Fibroblast of villous mesenchyme (primary cell): Measurements from ENCODE around the gene ACAP3. TPM values are rescaled to one million over a fixed set of nuclear protein-coding genes. Genes with fewer than 3 reads are reported as not detected.
"Not testable (repeated sequence)": the region's sequence is repeated elsewhere in the genome, so short reads cannot be mapped to it uniquely, and the experiment has no call there.

ENCODE experiments used
- DNase-seq: peaks from one replicate; pipeline ENCODE4 v3.0.0-alpha.2; 2010; ENCODE audit warnings: low read depth
- H3K4me3 ChIP-seq: 2 replicates; pipeline ENCODE4 v1.5.1; 2011; ENCODE audit warnings: low read depth, mild to moderate bottlenecking, low read length
- total RNA-seq: library from RNA; depleted of rRNA; stranded (reverse); fragments of >200 nt; gene quantifications from 2 replicates; pipeline ENCODE4 v1.2.3, GENCODE V29; 2012
- TF ChIP-seq, protein P1 (sequence below): IDR thresholded peaks from 2 replicates; pipeline ENCODE4 v1.5.1; 2012; ENCODE audit warnings: low read depth, mild to moderate bottlenecking, low read length; ENCODE audit not compliant: insufficient read depth

The ACAP3 gene
- total RNA-seq, 1 donor = 43.2 TPM

DNA sequence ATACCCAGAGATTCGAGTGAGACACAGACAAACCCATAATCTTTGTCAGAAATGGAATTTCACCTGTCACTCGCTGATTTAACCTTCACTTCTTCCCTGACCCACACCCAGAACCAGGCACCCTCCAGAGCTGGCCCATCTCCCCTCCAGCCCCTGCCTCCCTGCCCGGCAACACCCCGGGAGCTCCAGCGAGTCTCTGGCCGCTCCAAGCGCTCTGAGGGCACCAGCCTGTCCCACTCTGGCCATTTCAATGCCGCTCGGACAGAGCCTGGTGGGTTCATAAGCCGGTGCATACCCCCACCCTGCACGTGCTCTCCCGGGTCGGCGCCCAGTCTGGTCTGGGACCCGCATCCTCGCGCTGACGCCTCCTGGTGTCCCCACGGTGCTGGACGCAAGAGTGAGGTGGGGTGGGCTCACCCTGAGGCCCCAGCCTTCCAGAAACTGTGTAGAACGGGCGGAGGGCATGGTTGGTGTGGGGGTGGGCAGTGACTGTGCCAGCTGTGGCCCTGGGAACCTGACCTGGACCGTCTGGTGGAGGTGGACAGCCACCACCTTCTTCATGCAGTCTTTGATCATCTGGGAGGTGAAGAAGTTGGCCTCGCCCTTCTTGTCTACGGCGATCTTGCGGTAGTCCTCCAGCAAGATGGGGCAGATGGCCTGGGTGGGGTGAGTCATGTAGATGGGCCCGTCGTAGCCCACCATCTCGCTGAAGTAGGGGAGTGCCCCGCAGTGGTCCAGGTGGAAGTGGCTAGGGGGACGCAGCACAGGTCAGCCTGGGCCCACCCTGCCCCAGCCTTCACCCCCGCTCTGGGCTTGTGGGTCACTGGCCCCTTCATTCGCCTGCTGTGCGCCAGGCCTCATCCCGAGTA, 11.3 kb upstream of the ACAP3 start:
- H3K4me3 ChIP-seq = no peak overlapping the region
- TF ChIP-seq, protein P1, sequence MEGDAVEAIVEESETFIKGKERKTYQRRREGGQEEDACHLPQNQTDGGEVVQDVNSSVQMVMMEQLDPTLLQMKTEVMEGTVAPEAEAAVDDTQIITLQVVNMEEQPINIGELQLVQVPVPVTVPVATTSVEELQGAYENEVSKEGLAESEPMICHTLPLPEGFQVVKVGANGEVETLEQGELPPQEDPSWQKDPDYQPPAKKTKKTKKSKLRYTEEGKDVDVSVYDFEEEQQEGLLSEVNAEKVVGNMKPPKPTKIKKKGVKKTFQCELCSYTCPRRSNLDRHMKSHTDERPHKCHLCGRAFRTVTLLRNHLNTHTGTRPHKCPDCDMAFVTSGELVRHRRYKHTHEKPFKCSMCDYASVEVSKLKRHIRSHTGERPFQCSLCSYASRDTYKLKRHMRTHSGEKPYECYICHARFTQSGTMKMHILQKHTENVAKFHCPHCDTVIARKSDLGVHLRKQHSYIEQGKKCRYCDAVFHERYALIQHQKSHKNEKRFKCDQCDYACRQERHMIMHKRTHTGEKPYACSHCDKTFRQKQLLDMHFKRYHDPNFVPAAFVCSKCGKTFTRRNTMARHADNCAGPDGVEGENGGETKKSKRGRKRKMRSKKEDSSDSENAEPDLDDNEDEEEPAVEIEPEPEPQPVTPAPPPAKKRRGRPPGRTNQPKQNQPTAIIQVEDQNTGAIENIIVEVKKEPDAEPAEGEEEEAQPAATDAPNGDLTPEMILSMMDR = no peak
- DNase-seq = no peak

DNA sequence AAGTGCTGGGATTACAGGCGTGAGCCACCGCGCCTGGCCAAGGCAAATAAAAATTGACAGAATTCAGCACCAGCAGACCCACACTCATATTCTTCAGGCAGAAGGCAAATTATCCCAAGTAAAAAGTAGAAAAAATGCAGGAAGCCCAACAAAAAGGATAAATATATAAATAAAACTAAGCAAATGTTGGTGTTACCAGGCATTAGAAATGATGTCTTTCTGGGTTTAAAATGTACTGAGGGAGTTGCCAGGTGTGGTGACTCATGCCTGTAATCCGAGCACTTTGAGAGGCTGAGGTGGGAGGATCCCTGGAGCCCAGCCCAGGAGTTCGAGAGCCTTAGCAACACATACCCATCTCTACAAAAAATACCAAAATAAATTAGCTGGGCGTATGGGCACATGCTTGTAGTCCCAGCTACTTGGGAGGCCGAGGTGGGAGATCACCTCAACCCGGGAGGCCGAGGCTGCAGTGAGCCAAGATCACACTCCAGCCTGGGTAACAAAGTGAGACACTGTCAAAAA, 10.5 kb upstream of the ACAP3 start:
- TF ChIP-seq, protein P1 = no peak
- no peak overlapping the region for H3K4me3 ChIP-seq
- peak; percentile 93 for DNase-seq

GRCh38 chr1:1317420-1317819, 9.7 kb upstream of the ACAP3 start:
- DNase-seq = no peak
- TF ChIP-seq, protein P1 = no peak

GRCh38 chr1:1316199-1316598, 8.5 kb upstream of the ACAP3 start:
- not testable (repeated sequence) for DNase-seq, H3K4me3 ChIP-seq

More at GRCh38 chr1:1317420-1317819, 9.7 kb upstream of the ACAP3 start:
- H3K4me3 ChIP-seq = no peak overlapping the region

GRCh38 chr1:1315435-1315954, 7.8 kb upstream of the ACAP3 start:
- TF ChIP-seq, protein P1 = no peak
- H3K4me3 ChIP-seq = no peak overlapping the region
- no peak for DNase-seq

DNA sequence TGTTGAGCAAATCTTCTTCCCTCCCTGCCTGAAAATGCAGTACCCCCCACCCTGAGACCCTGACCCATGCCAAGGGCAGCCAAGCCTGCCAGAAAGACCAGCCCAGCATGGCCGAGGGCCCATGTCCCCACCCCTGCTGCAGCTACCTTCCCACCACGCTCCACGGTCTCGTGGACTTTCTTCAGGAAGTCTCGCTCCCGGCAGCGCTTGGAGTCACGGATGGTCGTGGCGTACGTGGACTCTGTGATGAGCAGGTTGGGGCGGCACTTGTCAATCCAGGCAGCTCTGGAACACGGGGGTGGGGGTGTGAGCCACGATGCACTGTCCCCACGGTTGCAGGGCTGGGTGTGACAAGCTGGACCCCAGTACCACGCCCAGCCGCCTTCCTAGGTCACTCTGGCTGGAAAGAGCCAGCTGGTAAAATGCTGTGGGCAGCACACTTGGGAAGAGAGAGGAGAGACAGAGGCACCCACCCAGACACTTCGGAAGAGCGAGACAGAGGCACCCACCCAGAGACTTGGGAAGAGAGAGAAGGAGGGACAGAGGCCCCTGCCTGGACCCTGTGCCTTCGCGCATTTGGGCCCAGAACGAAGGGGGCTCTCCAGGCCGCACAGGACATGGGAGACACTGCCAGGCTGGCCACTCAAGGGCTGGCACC, 7.1 kb upstream of the ACAP3 start:
- H3K4me3 ChIP-seq = no peak overlapping the region
- TF ChIP-seq, protein P1 = no peak
- DNase-seq = no peak

DNA sequence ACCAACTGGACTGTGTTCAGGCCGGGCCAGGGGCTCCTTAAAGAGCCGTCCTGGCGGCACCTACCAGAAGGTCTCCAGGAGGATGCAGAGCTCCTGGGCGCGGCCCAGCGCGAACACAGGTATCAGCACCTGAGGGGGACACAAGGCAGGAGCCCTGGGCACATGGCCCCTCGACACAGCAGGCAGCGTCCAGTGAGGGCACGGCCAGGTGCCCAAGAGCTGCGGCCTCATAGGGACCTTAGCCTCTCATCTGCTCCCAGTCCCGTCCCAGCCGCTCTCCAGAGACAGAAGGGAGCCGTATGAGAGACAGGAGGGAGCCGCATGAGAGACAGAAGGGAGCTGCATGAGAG, 6.5 kb upstream of the ACAP3 start:
- DNase-seq = no peak
- TF ChIP-seq, protein P1 = no peak
- H3K4me3 ChIP-seq = no peak overlapping the region
